Measurements from ENCODE around the gene PPP1R13B. TPM values are rescaled to one million over a fixed set of nuclear protein-coding genes. Genes with fewer than 3 reads are reported as not detected.
"Not testable (repeated sequence)": the region's sequence is repeated elsewhere in the genome, so short reads cannot be mapped to it uniquely, and the experiment has no call there.

The PPP1R13B gene
- total RNA-seq, result 10.6 and 13.1 TPM in 2 replicates

GRCh38 chr14:103847451-103848174 is at the start of gene PPP1R13B:
Gene PPP1R13B, minus strand, starts transcription at chr14:103847575. Its CDS starts 268 bp downstream, at chr14:103847307.
- intact Hi-C loops (cut with micrococcal nuclease), result loop anchor here (1.0 to 10.0 kb wide), 5 partner anchors 25 to 453 kb away; partner anchors contain the start of genes XRCC3 and ZFYVE21

GRCh38 chr14:103896578-103896977 is 49.2 kb upstream of the PPP1R13B start:
- intact Hi-C loops (cut with micrococcal nuclease), result no loop called here

GRCh38 chr14:103894723-103895059 is 47.3 kb upstream of the PPP1R13B start:
- intact Hi-C loops (cut with micrococcal nuclease), result no loop called here

GRCh38 chr14:103894034-103894722 is 46.8 kb upstream of the PPP1R13B start:
- intact Hi-C loops (cut with micrococcal nuclease), result no loop called here

- intact Hi-C loops (cut with micrococcal nuclease), result no loop called here
Measured at GRCh38 chr14:103892247-103892646, 44.9 kb upstream of the PPP1R13B start.

- intact Hi-C loops (cut with micrococcal nuclease), result no loop called here
Measured at GRCh38 chr14:103891667-103892215, 44.4 kb upstream of the PPP1R13B start.

- intact Hi-C loops (cut with micrococcal nuclease), result no loop called here
Measured at GRCh38 chr14:103890821-103891666, 43.7 kb upstream of the PPP1R13B start.

GRCh38 chr14:103890052-103890371 is 42.6 kb upstream of the PPP1R13B start:
- intact Hi-C loops (cut with micrococcal nuclease), result no loop called here

GRCh38 chr14:103889313-103890051 is 42.1 kb upstream of the PPP1R13B start:
- intact Hi-C loops (cut with micrococcal nuclease), result no loop called here

- intact Hi-C loops (cut with micrococcal nuclease), result not testable (repeated sequence)
Measured at GRCh38 chr14:103889002-103889312, 41.6 kb upstream of the PPP1R13B start.

- intact Hi-C loops (cut with micrococcal nuclease), result no loop called here
Measured at GRCh38 chr14:103887557-103888115, 40.3 kb upstream of the PPP1R13B start.

GRCh38 chr14:103887170-103887501 is 39.8 kb upstream of the PPP1R13B start:
- intact Hi-C loops (cut with micrococcal nuclease), result no loop called here

GRCh38 chr14:103886304-103887169 is 39.2 kb upstream of the PPP1R13B start:
- intact Hi-C loops (cut with micrococcal nuclease), result no loop called here

GRCh38 chr14:103885509-103885932 is 38.1 kb upstream of the PPP1R13B start:
- intact Hi-C loops (cut with micrococcal nuclease), result no loop called here

- intact Hi-C loops (cut with micrococcal nuclease), result no loop called here
Measured at GRCh38 chr14:103884854-103885253, 37.5 kb upstream of the PPP1R13B start.

GRCh38 chr14:103883263-103883523 is 35.8 kb upstream of the PPP1R13B start:
- intact Hi-C loops (cut with micrococcal nuclease), result no loop called here

- intact Hi-C loops (cut with micrococcal nuclease), result no loop called here
Measured at GRCh38 chr14:103882503-103883262, 35.3 kb upstream of the PPP1R13B start.

GRCh38 chr14:103881268-103882201 is 34.2 kb upstream of the PPP1R13B start:
- intact Hi-C loops (cut with micrococcal nuclease), result no loop called here

Measured in T-helper 1 cell treated with Interleukin-12 subunit alpha and Interleukin-12 subunit beta and Interleukin-4 antibody, amounts not matched to agents 30 ng/mL and 1 ng/mL, for 36 hours (primary cell).